Amniotic epithelial cell (primary cell): ENCODE results near the gene NPM3.

Experiments
- DNase-seq: peaks from one replicate; pipeline ENCODE4 v3.0.0-alpha.2; 2010; ENCODE audit warnings: low read depth

The NPM3 gene

GRCh38 chr10:101774589-101775272 lies 8.5 kb downstream of the NPM3 start:
- no peak for DNase-seq

GRCh38 chr10:101773923-101774588 lies 9.2 kb downstream of the NPM3 start:
- DNase-seq: no peak

- no peak for DNase-seq
These were observed 10.1 kb downstream of the NPM3 start for GRCh38 chr10:101772895-101773761.

- no peak for DNase-seq
These were observed 11.0 kb downstream of the NPM3 start for GRCh38 chr10:101772017-101772894.

GRCh38 chr10:101771380-101771779 lies 11.9 kb downstream of the NPM3 start:
- no peak for DNase-seq

- DNase-seq: no peak
These were observed 12.7 kb downstream of the NPM3 start for GRCh38 chr10:101770331-101771215.

GRCh38 chr10:101769541-101770180 lies 13.6 kb downstream of the NPM3 start:
- no peak for DNase-seq

- DNase-seq: no peak
These were observed 14.5 kb downstream of the NPM3 start for GRCh38 chr10:101768791-101769170.

GRCh38 chr10:101767966-101768790 lies 15.1 kb downstream of the NPM3 start:
- DNase-seq: no peak

GRCh38 chr10:101767600-101767945 lies 15.7 kb downstream of the NPM3 start:
- no peak for DNase-seq

GRCh38 chr10:101766753-101767599 lies 16.3 kb downstream of the NPM3 start:
- DNase-seq: no peak

GRCh38 chr10:101766306-101766705 lies 16.9 kb downstream of the NPM3 start:
- DNase-seq: no peak

GRCh38 chr10:101763141-101763846 lies 20.0 kb downstream of the NPM3 start:
- no peak for DNase-seq

- no peak for DNase-seq
These were observed 20.5 kb downstream of the NPM3 start for GRCh38 chr10:101762736-101763135.

- no peak for DNase-seq
These were observed 22.0 kb downstream of the NPM3 start for GRCh38 chr10:101761226-101761625.

- no peak for DNase-seq
These were observed 22.7 kb downstream of the NPM3 start for GRCh38 chr10:101760510-101760909.

- no peak for DNase-seq
These were observed 23.7 kb downstream of the NPM3 start for GRCh38 chr10:101759309-101760247.
